ENCODE data around the gene CSRP2. TPM values are rescaled to one million over a fixed set of nuclear protein-coding genes. Genes with fewer than 3 reads are reported as not detected.

CSRP2 gene
- total RNA-seq, 4 donors from 2014 or later = 14.8 to 95.6 (median 24.7) TPM

DNA sequence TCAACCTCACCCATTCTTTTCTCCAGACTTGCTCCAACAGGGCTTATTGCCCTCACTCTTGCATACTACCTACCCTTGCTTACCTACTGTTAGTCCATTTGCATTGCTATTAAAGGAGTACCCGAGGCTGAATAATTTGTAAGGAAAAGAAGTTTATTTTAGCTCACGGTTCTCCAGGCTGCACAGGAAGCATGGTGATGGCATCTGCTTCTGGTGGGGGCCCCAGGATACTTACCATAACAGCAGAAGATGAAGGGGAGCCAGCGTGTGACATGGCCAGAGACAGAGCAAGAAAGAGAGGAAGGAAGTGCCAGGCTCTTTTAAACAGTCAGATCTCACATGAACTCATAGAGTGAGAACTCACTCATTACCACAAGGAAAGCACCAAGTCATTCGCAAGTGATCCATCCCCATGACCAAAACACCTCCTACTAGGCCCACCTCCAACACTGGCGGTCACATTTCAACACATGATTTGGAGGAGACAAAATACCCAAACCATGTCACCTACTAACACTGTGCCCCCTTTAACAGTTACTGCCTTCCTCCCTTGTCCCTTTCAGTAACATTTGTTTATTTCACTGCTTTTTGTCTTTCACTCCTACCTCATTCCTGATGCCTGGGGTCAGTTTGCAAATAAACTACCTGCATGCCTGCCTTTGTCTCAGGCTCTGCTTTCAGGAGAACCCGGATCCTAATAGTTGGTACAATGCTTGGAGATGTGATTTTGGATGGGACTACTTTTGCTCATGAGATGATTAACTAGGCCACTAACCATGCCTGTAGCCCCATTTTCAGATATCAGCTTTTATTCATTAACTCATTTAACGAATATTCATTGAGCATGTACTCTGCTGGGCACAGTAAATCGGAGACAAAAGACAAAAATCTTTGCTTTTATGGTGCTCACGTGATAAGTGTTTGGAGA is 41.6 kb upstream of the CSRP2 start:
- TF ChIP-seq, protein P1, sequence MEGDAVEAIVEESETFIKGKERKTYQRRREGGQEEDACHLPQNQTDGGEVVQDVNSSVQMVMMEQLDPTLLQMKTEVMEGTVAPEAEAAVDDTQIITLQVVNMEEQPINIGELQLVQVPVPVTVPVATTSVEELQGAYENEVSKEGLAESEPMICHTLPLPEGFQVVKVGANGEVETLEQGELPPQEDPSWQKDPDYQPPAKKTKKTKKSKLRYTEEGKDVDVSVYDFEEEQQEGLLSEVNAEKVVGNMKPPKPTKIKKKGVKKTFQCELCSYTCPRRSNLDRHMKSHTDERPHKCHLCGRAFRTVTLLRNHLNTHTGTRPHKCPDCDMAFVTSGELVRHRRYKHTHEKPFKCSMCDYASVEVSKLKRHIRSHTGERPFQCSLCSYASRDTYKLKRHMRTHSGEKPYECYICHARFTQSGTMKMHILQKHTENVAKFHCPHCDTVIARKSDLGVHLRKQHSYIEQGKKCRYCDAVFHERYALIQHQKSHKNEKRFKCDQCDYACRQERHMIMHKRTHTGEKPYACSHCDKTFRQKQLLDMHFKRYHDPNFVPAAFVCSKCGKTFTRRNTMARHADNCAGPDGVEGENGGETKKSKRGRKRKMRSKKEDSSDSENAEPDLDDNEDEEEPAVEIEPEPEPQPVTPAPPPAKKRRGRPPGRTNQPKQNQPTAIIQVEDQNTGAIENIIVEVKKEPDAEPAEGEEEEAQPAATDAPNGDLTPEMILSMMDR (IDR thresholded peaks at IDR 0.05; ENCODE audit: low read depth) = no peak

DNA sequence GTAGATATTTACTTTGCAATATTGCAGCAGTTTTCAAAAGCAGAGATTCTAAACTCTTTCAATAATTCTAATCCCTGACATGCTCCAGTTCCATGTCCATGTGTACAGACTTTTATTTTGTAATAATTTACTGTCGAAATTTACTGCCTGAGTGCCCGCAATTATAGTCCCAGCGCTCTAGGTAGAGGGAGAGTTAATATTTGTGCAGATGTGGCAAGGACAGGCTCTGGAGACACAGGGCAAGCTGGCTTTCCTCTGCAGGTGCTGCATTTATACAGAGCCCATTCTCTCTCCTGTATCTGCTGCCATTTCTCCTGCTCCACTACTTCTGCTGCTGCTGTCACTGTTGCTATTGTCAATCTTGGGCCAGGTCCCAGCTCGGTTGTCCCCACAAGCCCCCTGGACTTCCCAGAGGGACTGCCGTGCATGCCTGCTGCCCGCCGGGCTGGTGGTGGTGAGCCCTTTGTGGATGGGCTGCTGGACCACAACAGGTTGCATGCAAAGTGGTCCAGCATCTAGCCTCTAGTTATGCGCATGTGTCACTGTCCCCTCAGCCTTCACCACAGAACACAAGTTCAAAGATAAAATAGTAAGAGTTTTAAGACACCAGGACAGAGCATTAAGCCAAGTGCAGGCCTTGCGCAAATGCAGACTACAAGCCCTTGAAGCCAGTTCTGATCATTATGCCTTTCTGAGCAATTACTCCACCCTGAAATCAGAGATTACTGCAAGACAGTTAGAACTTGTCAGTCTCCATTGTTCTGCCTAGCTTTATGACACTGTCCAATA is 40.8 kb upstream of the CSRP2 start:
- TF ChIP-seq, protein P1 (IDR thresholded peaks at IDR 0.05; ENCODE audit: low read depth) = no peak

DNA sequence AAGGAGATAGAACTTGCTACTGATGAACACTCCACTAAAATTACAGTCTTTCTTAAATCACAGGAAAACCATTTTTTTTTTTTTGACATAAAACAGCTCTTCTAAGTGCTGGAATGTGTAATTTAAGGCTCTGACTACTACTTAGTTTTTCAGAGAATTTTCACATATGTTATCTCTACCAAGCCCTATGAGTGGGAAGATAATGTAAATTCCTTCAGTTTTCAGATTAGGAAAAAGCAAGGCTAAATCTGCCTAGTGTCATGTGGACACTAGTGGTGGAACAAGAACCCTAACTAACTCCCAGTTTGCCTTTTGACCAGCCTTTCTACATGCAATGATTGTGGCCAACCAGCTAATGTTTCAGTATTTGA is 37.3 kb upstream of the CSRP2 start:
- TF ChIP-seq, protein P1 (IDR thresholded peaks at IDR 0.05; ENCODE audit: low read depth) = no peak

DNA sequence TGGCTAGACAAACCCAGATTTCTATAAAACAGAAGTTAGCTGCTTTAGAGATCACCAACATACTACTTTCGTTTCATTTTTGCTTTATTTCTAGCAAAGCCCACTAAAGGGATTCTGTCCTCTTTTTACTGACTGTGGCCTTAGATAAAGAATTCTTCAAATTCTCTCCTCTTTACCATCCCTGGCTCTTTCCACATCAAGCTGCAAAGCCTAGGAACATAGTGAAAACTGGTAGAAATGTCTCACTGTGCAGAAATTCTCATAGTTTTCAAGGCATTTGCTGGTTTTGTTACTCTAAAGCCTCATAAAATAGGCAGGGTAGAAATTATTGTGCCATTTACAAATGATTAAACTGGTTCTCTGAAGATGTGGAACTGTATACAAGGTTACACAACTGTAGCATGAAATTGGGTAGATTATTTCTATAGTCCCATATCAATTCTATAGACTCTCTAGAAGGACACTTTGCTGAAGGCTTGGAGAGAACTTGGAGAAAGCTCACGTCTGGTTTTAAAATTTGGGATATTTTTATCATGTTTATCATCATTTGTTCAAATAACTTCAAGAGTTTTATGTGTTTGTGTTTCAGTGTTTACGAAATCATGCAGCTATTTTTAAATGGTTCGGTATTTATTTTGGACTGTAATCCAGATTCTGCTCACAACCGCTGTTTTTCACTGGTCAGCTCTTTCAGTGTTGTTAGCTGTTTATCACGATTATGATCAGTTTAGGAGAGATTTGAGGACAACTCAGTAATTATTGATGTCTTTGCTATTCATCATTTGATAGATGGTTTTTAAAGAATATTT is 36.7 kb upstream of the CSRP2 start:
- TF ChIP-seq, protein P1 (IDR thresholded peaks at IDR 0.05; ENCODE audit: low read depth) = no peak

DNA sequence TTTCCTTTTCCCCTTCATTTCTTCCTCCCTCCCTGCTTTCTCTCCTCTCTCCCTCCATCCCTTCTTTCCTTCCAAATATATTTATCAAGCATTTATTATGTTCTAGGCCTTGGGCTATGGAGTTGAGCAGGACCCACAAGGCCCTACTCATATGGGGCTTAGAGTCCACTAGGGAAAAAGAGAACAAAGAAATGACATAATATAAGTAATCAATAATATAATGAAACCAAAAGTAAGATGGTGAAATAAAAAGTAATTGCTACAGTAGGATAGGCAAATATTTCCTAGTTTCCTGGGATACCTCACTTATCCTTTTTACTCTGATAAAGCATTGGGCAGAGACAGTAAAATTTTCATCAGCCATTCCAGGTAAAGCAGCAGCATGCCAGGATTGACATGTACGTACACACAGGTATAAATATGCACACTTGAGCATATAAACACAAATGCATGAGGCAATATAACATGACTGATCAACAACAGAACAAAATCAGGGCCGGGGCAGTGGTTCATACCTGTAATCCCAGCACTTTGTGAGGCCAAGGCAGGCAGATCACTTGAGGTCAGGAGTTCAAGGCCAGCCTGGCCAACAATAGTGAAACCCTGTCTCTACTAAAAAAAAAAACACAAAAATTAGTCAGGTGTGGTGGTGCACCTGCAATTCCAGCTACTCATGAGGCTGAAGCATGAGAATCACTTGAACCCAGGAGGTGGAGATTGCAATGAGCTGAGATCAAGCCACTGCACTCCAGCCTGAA is 35.5 kb upstream of the CSRP2 start:
- TF ChIP-seq, protein P1 (IDR thresholded peaks at IDR 0.05; ENCODE audit: low read depth) = no peak

DNA sequence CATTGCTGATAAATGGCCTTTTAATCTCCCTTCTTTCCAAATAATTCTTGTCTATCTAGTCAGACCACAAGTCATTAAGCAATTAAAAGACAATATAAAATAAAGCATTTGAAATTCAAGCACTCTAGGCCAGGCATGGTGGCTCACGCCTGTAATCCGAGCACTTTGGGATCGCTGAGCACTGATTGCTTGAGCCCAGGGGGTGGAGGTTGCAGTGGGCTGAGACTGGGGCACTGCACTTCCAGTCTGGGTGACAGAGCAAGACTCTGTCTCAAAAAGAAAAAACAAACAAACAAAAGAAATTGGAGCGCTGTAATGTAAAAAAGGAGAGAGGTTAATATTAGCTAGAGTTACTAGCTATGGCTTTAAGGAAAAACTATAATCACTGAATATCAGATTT is 30.5 kb upstream of the CSRP2 start:
- TF ChIP-seq, protein P1 (IDR thresholded peaks at IDR 0.05; ENCODE audit: low read depth) = no peak

All from subcutaneous adipose tissue (tissue), 4 donors.